A204.1 (cell line): ENCODE measurements around the gene ZBTB7A.

Source experiments
- FAIRE-seq: peaks from 2 replicates; lab custom pipeline; 2012; peaks lifted over from hg19 to GRCh38; lab: Jason Lieb, UNC

ZBTB7A gene

DNA sequence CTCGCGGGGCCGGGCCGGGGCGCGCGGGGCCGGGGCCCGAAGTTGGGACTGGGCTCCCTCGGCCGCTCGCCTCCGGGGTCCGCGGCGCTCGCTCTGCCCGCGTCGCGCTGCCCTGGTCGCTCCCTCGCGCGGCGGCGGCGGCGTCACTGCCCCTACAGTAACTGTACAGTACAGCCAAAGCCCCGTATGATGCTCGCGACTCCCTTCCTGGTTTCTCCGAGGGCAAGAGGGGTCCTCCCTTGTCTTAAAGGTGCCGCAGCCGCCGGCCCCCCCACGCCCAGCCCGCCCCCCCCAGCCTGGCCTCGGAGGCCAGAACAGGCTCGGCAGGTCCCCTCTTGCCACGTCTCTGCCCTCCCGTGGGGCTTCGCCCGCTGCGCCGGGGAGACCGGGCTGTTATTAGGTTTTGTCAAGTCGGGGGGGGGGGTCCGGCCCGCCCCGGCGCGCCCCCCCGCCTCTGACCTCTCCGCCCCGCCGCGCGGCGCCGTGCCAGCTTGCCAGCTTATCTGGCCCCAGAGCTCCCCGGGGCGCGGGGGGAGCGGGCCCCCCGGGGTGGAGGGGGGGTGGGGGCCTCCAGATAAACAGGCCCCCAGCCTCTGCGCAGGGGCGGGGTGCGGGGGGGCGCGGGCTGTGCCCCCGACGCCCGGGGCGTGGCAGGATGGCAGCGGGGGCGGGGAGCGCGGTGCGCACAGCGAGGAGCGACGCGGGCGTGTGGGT lies at the start of gene ZBTB7A:
Gene ZBTB7A, minus strand, starts transcription at position 218 of the 714 bp plus-strand sequence. CDS start 11,667 bp downstream, outside the sequence.
- no peak for FAIRE-seq

DNA sequence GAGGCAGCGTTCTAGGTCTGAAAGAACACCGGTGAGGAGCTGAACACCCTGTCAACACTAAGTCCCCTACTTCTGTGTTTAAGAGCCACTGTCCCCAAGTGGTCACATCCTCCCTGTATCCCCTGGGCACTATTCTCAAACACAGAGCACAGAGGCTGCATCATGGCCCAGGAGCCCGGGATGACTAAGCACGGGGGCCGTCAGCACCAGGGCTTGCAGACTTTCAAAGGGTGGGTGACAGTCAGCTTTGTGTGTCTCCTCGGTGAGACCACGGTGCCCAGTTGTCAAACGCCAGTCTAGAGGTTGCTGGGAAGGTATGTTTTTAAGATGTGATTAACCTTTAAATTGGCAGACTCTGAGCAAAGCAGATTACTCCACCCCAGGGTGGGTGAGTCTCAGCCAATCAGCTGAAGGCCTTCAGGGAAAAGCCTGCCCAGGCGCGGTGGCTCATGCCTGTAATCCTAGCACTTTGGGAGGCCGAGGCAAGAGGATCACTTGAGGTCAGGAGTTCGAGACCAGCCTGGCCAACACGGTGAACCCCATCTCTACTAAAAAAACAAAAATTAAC lies 49.2 kb upstream of the ZBTB7A start:
- no peak for FAIRE-seq

DNA sequence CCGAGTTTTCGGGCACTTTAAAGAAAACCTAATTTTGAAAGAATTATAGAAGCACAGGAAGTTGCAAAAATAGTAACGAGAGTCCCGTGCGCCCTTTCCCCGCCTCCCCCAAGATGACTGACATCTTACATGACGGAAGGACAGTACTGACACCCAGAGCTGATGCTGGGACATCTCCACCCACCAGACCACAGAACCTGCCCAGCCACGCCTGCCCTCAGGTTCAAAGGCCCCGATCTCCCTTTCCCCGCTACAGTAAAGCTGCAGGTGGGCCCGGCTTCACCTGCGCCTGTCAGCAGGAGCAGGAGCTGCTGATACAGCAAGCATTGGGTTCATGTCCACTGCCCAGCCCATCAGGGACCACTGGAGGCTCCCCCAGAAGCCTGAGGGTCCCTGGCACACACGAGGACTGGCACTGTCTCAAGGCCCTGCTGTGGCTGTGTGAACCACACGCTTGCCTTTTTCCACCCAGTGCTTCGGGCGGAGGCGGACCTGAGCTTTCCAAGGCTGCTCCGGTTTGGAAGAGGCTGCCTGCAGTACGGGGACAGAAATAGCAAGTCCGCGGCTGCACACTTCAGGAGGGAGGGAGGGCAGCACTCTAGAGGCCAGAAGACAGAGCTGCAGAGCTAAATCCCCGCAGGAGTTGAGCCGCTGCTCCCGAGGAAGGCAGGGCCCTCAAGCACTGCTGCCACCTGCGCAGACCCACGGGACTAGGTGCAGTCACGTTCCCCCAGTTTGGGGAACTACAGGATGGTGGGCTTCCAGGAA lies 48.5 kb upstream of the ZBTB7A start:
- no peak for FAIRE-seq

DNA sequence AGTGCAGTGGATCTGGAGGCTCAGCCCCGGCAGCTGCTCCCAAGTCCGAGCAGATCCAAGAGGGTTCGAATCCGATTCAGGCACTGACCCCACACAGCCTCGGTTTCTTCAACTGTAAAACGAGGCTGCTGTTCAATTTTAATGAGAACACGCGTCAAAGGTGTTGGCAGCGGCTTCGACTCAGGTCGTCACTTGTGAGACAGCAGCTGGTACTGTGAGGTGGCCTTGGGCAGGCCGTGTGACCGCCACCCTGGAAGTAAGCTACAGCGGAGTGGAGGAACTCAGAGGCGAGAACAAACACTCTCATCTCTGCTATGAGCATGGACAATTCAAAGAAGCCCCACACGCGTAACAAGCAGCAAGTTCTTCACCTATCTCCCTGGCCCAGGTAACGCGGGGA lies 47.5 kb upstream of the ZBTB7A start:
- FAIRE-seq, result no peak

DNA sequence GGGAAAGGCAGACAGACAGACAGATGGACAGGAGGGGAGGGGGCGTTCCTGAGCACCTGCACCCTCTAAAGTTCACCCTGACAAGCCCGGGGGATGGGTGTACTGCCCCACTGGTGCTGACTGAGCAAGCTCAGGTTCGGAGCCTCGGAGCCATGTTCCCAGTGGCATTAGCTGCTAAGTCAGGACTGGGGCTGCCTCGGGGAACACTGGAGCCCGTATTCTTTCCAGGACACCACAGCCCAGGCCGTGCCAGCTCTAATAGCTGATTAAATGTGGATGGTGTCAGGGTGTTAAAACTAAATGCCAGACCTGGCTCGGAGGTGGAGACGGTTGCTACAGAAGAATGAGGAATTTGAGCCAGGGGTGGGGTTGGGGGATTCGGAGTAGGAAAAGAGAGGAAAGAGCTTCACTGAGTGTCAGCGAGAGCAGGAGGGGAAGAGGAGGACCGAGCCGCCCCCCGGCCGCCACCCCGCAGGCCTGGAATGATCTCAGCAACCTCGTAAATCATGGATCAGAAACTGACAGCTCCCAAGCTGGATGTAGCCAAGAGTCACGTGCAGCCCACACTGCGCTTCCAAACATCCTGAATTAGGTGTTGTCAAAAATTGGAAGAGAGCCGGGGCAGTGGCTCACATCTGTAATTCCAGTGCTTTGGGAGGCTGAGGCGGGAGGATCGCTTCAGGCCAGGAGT lies 46.8 kb upstream of the ZBTB7A start:
- FAIRE-seq, result no peak

DNA sequence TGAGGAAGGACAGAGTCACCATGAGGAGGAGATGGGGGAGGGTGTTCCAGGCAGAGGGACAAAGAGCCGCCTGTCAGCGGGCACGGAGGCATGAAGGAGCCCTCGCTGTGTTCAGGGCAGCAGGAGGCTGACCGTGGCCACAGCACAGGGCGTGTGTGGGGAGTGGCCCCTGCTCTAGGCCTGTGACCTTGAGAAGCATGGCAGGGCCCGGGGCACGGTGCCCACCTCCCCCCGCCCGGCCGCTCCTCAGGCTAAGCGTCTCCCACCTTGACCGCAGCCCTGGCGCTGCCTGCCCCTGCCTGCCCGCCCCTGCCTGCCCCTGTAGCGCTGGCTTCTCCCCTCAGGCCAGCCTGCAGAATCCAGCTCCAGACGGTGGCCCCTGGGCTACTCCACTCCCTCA lies 45.7 kb upstream of the ZBTB7A start:
- FAIRE-seq, result no peak

DNA sequence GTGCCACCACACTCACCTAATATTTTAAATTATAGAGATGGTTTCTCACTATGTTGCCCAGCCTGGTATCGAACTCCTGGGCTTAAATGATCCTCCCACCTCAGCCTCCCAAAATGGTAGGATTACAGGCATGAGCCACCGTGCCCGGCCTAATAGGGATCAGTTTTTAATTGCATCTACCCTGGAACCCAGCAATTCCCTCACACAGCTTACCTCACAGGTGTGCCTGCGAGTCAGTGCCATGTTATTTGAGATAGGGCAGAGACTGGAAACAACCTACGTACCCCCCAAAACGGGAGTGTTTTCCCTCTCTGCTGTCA lies 42.9 kb upstream of the ZBTB7A start:
- FAIRE-seq, result no peak

DNA sequence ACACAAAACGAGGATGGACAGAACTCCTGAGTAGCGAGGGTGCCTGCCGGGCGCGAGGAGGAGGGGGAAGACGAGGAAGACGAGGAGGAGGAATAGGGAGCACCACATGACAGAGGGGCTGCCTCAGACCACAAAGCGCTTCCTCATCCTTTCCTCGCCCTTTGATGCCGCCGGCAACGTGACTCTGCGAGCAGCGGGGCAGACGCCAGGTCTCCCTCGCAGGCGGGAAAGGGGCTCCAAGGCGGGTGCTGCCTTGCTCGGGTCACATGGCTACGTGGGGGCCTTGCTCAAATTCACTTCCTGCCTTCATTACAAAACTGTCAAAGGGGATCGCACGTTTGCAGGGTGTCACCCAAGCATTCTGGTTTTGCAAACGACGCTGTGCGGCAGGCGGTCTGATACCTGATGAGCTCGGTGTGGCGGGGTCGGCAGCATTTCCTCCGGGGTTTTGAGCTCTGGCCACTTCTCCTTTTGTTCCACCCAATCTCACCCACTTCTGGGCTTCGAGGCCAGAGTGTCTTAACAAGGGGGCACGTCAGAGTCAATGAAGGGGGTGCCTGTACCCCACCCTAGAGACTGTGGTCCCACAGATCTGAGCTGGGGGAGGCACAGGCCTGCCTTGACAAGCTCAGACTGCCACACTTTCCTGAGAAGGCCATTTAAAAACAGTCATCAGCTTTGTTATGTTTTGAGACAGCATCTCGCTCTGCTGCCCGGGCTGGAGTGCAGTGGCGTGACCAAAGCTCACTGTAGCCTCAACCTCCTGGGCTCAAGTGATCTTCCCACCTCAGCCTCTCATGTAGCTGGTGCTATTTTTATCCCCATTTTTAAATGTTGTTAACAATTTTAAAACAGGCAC lies 42.3 kb upstream of the ZBTB7A start:
- FAIRE-seq, result no peak

DNA sequence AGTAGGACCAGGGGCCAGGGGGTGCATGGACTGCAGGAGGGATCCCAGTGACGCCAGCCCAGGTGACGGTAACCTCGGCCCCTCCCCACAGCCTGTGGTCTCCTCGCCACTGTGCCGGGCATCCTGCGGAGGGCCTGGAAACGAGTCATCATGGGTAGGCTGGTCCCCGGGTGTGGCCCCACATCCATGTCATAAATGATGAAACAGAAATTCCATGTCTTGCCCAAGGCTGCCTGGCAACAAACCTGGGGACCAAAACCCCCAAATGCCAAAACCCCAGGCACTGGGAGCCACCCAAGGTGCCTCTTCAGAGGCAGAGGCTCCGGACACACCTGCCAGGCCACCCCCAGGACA lies 36.4 kb upstream of the ZBTB7A start:
- no peak for FAIRE-seq

DNA sequence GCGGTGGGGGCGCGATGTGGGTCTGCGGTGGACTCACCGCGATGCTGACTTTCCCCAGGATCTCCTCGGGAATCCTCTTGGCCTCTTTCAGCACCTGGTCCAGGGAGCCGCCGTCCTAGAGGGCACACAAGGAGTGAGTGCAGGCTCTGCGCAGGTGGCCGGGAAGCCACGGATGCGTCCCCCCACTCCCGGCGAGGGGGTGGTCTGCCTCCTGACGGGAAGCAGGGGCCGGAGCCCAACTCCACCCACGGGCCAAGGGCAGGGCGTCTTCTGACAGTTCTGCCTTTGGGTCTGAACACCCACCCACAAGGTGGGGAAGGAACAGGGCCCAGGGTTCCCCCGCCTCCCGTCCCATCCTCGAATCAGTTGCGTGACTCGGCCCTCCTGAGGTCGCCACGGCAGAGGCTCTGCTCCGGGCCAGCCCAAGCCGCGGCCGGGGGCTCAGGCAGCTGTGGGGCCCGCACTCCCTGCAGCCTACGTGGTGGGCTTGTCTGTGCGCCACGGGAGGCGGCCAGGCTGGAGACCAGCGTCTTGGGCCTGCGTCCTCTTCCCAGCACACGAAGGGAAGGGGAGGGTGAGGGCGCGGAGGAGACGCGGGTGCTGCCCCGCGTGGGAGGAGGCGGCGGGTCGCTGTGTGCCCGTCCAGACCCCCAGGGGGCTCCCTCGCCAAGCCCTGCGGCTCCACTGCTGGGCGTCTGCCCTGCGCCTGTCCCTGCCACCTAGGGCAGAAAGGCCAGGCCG lies 35.8 kb upstream of the ZBTB7A start:
- FAIRE-seq, result no peak

DNA sequence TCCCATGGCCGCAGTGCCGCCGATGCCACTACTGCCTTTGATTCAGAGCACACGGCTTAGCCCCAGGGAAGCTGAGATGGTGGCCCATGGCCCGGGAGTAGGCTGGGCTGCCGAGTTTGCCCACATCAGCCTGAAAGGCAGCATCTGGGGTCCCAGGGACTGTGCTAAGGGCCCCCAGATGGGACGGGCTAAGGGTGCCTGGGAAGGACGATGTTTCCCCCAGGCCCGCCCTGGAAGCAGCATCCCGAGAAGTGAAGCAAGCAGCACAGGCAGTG lies 34.7 kb upstream of the ZBTB7A start:
- no peak for FAIRE-seq

DNA sequence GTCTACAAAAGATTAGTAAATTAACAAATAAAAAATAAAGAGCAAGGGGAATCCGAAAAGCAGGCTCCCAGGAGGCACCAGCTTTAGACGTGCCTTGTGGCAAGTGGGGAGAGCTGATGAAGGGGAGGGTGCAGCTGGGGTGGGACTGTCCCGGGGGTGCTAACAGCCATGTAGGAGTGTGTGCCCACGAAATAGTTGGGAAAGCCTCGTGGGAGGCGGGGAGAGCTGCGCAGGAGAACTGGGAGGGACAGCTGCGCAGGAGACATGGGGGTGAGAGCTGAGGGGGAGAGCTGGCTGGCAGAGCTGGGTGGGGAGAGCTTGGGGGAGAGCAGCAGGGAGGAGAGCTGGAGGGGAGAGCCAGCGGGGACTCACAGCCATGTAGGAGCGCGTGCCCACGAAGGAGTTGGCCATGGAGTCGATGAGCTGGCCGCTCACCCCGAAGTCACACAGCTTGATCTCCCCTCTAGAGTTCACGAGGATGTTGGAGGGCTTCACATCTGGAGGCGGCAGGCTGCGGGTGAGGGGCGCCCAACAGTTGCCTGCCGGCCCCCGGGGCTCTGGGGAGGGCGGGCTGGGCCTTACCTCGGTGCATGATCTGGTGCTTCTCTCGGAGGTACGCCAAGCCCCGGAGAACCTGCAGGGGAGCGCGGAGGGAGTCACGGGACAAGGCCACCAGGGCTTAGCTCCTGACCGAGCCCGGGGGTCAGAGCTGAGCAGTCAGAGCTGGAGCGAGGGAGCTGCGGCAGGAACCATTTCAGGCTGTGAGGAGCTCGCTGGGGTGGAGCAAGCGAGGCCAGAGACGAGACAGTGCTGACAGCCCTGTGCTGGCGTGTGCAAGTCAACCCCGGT lies 34.2 kb upstream of the ZBTB7A start:
- no peak for FAIRE-seq

DNA sequence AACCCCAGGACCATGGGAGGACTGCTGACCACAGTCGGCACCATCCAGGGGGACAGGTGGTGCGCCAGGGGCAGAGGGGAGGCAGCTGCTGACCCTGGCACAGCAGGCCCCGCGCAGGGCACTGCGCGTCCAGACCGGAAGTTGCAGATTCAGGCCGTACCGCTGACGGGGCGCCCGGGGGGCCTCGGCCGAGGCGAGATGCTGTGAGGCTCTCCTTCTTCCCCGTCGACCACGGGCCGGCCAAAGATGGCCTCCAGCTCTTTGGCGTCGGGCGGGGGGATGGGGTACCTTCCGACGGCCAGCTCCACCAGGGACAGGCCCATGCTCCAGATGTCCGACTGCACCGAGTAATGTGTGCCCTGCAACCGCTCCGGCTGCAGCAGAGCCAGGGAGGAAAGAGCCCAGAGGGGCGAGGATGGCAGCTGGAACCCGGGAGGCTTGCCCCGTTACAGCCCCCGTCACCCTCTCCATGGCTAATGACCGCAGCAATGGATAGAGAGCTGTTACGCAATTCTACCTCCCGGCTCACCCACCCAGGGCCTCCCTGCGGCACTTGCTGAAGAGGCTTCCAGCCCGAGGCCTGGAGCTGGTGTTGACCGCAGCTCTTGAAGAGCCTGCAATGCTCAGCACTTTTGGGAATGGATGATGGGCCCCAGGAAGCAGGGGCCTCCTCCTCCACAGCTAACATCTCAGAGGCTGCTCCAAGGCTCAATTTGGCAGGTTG lies 32.5 kb upstream of the ZBTB7A start:
- no peak for FAIRE-seq

DNA sequence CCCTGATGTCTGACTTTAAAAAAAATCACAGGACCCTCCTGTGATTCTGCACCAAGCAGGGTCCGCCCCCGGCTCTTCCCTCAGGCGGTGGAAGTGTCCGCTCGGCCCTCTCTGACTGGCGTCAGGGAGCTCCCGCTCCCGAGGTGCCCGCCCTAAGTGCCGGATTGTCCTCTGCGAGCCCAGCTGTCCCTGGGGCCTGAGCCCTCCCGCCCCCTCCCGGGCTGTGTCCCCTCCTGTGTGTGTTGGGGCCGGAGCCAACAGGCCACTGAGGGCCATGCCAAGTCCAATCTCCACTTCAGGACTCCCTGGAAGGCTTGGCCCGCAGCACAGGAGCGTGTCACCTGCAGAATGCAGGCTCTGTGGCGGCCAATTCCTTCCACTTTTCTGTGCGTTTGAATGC lies 31.8 kb upstream of the ZBTB7A start:
- no peak for FAIRE-seq

DNA sequence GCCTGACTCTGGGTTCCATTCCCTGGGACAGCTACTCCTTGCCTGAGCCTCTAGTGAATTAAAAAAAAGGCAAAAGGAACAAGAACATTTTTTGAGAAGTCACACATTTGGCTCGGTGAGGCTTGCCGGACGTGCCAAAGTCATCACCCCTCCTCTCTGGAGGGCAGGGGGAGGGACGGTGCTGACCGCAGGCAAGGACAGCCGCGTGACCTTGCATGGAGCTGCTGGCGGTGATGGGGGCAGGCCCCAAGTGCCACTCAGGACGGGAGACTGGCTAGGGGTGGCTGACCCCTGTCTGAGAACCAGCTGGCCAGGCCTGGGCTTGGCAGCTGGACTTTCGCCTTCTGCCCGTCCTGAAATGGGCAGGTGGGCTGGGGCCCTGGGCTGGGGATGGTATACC lies 30.8 kb upstream of the ZBTB7A start:
- FAIRE-seq, result no peak

DNA sequence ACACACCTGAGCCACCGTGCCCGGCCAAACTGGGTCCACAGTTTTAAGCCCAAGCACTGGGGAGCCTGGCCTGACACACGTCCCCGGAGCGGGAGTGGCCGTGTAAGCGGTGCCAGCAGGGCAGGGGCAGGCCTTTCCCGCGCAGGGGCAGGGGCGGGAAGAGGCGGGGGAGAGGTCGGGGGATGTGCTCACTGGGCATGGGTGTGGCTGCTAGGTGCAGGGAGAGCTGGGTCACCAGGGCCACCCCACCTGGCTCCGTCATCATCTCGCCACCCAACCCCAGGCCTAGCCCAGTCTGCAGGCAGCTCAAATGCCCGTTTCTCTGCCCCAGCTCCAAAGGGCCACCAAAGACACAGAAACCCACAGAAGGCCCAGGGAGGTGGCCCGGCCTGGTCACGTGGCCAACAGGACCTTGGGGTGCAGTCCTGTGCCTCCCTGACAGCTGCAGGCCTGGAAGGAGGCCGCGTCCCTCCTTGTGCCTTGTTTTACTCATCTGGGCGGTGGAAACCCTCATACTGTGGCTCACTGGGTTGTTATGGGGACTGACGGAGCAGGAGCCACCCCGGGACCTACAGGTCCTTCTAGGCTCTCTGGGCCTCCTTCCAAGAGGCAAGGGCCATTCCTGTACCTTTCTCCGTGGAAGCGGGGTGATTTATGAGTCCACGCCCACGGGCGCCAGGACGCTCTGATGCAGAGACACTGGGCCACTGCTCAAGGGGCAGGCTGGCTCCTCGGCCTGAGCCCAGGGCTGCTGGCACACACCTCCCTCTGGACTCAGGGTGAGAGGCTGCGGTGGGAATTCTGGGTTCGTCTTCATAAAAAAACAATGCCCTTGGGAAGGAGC lies 29.6 kb upstream of the ZBTB7A start:
- no peak for FAIRE-seq

DNA sequence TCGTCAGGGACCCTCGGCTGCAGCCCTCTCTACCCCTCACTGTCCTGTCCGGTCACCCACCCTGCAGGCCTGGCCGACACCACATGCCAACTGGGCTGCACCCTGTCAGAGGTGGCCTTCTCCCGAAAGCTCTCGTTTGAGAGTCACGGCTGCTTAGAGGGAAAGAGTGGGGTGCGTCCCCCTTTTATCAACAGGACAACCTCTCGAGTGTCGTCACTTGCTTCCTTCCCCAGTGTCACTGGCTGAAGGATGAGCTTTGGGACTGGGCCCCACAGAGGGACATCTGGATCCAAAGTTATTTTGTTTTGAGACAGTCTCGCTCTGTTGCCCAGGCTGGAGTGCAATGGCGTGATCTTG lies 28.8 kb upstream of the ZBTB7A start:
- FAIRE-seq, result no peak

DNA sequence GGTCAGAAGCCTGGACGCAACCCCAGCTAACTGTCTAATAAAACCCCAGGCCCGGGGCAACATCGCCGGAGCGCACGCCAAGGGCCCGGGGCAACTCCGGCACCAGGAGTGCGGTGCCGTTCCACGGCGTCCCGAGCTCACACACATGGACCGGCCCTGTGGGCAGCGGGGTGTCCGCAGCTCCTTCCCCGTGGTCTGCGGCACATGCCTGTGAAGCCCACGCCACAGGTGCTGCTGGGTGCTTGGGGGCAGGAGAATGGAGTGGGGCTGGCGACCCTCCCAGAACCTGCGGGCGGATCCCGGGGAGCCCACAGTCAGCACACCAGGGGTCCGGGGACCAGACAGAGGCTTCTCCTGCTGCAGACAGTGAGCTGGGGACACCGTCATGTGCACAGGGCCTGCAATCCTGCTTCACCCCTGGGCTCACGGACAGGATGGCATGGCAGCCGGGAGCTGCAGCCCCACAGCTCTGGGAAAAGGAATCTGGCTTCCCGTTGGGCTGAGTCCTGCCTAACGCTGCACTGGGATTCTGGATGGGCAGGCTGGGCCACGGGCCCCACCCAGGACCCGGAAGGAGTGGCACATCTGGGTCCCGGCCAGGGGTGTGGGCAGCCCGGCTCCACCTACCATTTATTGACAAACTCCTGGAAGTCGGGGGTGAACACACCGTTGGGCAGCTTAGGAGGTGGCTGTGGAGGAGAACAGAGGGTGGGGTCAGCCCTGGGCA lies 28.2 kb upstream of the ZBTB7A start:
- FAIRE-seq, result no peak

DNA sequence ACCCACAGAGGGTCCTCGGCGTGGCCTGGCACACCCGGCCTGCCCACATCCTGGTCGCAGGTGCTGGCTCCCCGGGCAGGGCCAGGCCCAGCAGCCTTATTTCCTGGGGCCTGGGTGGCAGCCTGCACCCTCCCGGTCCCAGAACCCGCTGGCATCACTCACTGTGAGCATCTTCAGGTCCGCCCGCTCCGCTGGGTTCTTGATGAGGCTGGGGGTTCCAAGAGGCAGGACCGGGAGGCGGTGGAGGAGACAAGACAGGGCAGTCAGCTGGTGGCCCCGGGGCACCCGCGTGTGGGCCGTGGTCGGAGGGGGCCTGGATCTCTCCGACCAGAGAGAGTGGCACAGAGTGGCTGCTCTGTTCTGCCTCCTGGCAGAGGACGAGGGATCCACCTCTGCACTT lies 27.6 kb upstream of the ZBTB7A start:
- no peak for FAIRE-seq
